Bone marrow (tissue), 2 donors: ENCODE data around the gene TRIM8.

Source experiments
- DNase-seq, 2 donors: peaks; one replicate each; lab custom pipeline; 2025; lab: John Stamatoyannopoulos, UW

Gene TRIM8

GRCh38 chr10:102616066-102616770 lies 28.1 kb upstream of the TRIM8 start:
- no peak for DNase-seq

GRCh38 chr10:102617041-102617440 lies 27.2 kb upstream of the TRIM8 start:
- no peak for DNase-seq

- DNase-seq: no peak
These were observed 26.5 kb upstream of the TRIM8 start for GRCh38 chr10:102617816-102618215.

- DNase-seq: no peak
These were observed 24.8 kb upstream of the TRIM8 start for GRCh38 chr10:102619281-102619981.

- no peak for DNase-seq
These were observed 24.1 kb upstream of the TRIM8 start for GRCh38 chr10:102620138-102620590.

GRCh38 chr10:102620591-102621442 lies 23.5 kb upstream of the TRIM8 start:
- DNase-seq: no peak

GRCh38 chr10:102621443-102622325 lies 22.6 kb upstream of the TRIM8 start:
- no peak for DNase-seq

- no peak for DNase-seq
These were observed 20.2 kb upstream of the TRIM8 start for GRCh38 chr10:102624094-102624493.

- no peak for DNase-seq
These were observed 19.3 kb upstream of the TRIM8 start for GRCh38 chr10:102624751-102625645.

- no peak for DNase-seq
These were observed 18.1 kb upstream of the TRIM8 start for GRCh38 chr10:102626026-102626685.

- DNase-seq: no peak
These were observed 17.0 kb upstream of the TRIM8 start for GRCh38 chr10:102627291-102627735.

- DNase-seq: no peak
These were observed 16.5 kb upstream of the TRIM8 start for GRCh38 chr10:102627736-102628293.

GRCh38 chr10:102628451-102628911 lies 15.8 kb upstream of the TRIM8 start:
- DNase-seq: no peak

GRCh38 chr10:102629661-102630614 lies 14.3 kb upstream of the TRIM8 start:
- no peak for DNase-seq

- no peak for DNase-seq
These were observed 13.6 kb upstream of the TRIM8 start for GRCh38 chr10:102630663-102631062.

- no peak for DNase-seq
These were observed 12.5 kb upstream of the TRIM8 start for GRCh38 chr10:102631525-102632393.

GRCh38 chr10:102632394-102633111 lies 11.7 kb upstream of the TRIM8 start:
- no peak for DNase-seq
